ENCODE measurements around the gene NECTIN1.

- TF ChIP-seq CTCF (IDR thresholded peaks at IDR 0.05 in 2 of 3, conservative IDR thresholded peaks at IDR 0.05 in 1 of 3; ENCODE audit: borderline replicate concordance in 1 of 3, insufficient read depth in 1 of 3, low read depth in 2 of 3, low read length in 2 of 3): no peak
- no peak for TF ChIP-seq JUND (IDR thresholded peaks at IDR 0.05)
- TF ChIP-seq ELF1 (IDR thresholded peaks at IDR 0.05; ENCODE audit: borderline replicate concordance, low read depth): no peak
- no peak for TF ChIP-seq REST (IDR thresholded peaks at IDR 0.05; ENCODE audit: low read depth)
- no peak for TF ChIP-seq SP1 (IDR thresholded peaks at IDR 0.05; ENCODE audit: low read depth)
- TF ChIP-seq EZH2phosphoT487 (IDR thresholded peaks at IDR 0.05; ENCODE audit: borderline replicate concordance): no peak
- TF ChIP-seq FOSL1 (IDR thresholded peaks at IDR 0.05; ENCODE audit: low read depth): no peak
- TF ChIP-seq ZNF274 (IDR thresholded peaks at IDR 0.05; ENCODE audit: low read depth, low read length): no peak
- no peak for TF ChIP-seq POLR2AphosphoS5 (IDR thresholded peaks at IDR 0.05; ENCODE audit: low read depth, low read length)
These were observed 60.3 kb downstream of the NECTIN1 start for GRCh38 chr11:119668676-119669075.

Measured in HCT116 (cell line).